ENCODE results near the gene TNFAIP6.

- no peak for TF ChIP-seq CTCF (IDR thresholded peaks at IDR 0.05; ENCODE audit: control extremely low read depth in 1 of 3, insufficient read depth in 1 of 3, low read depth in 1 of 3, low read length in 3 of 3)
- no peak for TF ChIP-seq RAD21 (IDR thresholded peaks at IDR 0.05 in 1 of 2, conservative IDR thresholded peaks at IDR 0.05 in 1 of 2; ENCODE audit: low read depth in 2 of 2, low read length in 2 of 2)
- no peak for TF ChIP-seq EZH2 (IDR thresholded peaks at IDR 0.05; ENCODE audit: low read depth, low read length, severe bottlenecking)
- no peak for TF ChIP-seq BRCA1 (IDR thresholded peaks at IDR 0.05; ENCODE audit: low read depth, low read length)
- TF ChIP-seq CBX5 (IDR thresholded peaks at IDR 0.05; ENCODE audit: low read depth, low read length): no peak
- no peak for TF ChIP-seq JUND (IDR thresholded peaks at IDR 0.05; ENCODE audit: low read length)
These were observed 34.0 kb downstream of the TNFAIP6 start for GRCh38 chr2:151391436-151391835.

Measured in H1 (cell line).